ENCODE data around the gene ADGRB2.

The ADGRB2 gene

GRCh38 chr1:31745946-31746670 lies 18.0 kb downstream of the ADGRB2 start:
- H3K36me3 Mint-ChIP-seq (ENCODE audit: low read depth): no peaks in the 10 kb centered on the region
- H3K4me3 Mint-ChIP-seq: no peak overlapping the region
- peaks cover 21% of the 10 kb centered on the region for H3K27me3 Mint-ChIP-seq (ENCODE audit: low read depth)
- H3K27ac Mint-ChIP-seq: no peak overlapping the region
- peaks cover 5% of the 10 kb centered on the region for H3K4me1 Mint-ChIP-seq (ENCODE audit: low read depth)
- no peaks in the 10 kb centered on the region for H3K9me3 Mint-ChIP-seq

GRCh38 chr1:31745096-31745945 lies 18.8 kb downstream of the ADGRB2 start:
- H3K36me3 Mint-ChIP-seq (ENCODE audit: low read depth): no peaks in the 10 kb centered on the region
- no peaks in the 10 kb centered on the region for H3K9me3 Mint-ChIP-seq
- H3K27ac Mint-ChIP-seq: no peak overlapping the region
- peaks cover 17% of the 10 kb centered on the region for H3K27me3 Mint-ChIP-seq (ENCODE audit: low read depth)
- no peak overlapping the region for H3K4me3 Mint-ChIP-seq
- H3K4me1 Mint-ChIP-seq (ENCODE audit: low read depth): peaks cover 1% of the 10 kb centered on the region

- no peak overlapping the region for H3K27ac Mint-ChIP-seq
- H3K27me3 Mint-ChIP-seq (ENCODE audit: low read depth): peaks cover 16% of the 10 kb centered on the region
- no peaks in the 10 kb centered on the region for H3K36me3 Mint-ChIP-seq (ENCODE audit: low read depth)
- H3K4me1 Mint-ChIP-seq (ENCODE audit: low read depth): peaks cover 7% of the 10 kb centered on the region
- no peak overlapping the region for H3K4me3 Mint-ChIP-seq
- H3K9me3 Mint-ChIP-seq: no peaks in the 10 kb centered on the region
Observed at GRCh38 chr1:31744165-31744888, 19.8 kb downstream of the ADGRB2 start.

- peaks cover 10% of the 10 kb centered on the region for H3K27me3 Mint-ChIP-seq (ENCODE audit: low read depth)
- H3K9me3 Mint-ChIP-seq: no peaks in the 10 kb centered on the region
- H3K27ac Mint-ChIP-seq: no peak overlapping the region
Observed at GRCh38 chr1:31742462-31743212, 21.5 kb downstream of the ADGRB2 start.

GRCh38 chr1:31739346-31739745 lies 24.8 kb downstream of the ADGRB2 start:
- Mint-ChIP-seq H3K27ac (peak overlapping the region; percentile 86), H3K27me3 (ENCODE audit: low read depth) (peaks cover 5% of the 10 kb centered on the region), H3K4me1 (ENCODE audit: low read depth) (peaks cover 5% of the 10 kb centered on the region), H3K36me3 (ENCODE audit: low read depth) (no peaks in the 10 kb centered on the region), H3K4me3 (peak overlapping the region; percentile 41), H3K9me3 (no peaks in the 10 kb centered on the region)

More at GRCh38 chr1:31742462-31743212, 21.5 kb downstream of the ADGRB2 start:
- Mint-ChIP-seq H3K4me1 (ENCODE audit: low read depth) (peaks cover 7% of the 10 kb centered on the region), H3K4me3 (no peak overlapping the region), H3K36me3 (ENCODE audit: low read depth) (no peaks in the 10 kb centered on the region)

GRCh38 chr1:31736675-31737074 lies 27.5 kb downstream of the ADGRB2 start:
- Mint-ChIP-seq H3K27me3 (ENCODE audit: low read depth) (peaks cover 5% of the 10 kb centered on the region), H3K4me3 (no peak overlapping the region), H3K9me3 (no peaks in the 10 kb centered on the region), H3K36me3 (ENCODE audit: low read depth) (no peaks in the 10 kb centered on the region), H3K27ac (no peak overlapping the region), H3K4me1 (ENCODE audit: low read depth) (peaks cover 5% of the 10 kb centered on the region)

- peaks cover 5% of the 10 kb centered on the region for H3K27me3 Mint-ChIP-seq (ENCODE audit: low read depth)
- H3K27ac Mint-ChIP-seq: no peak overlapping the region
- peaks cover 5% of the 10 kb centered on the region for H3K4me1 Mint-ChIP-seq (ENCODE audit: low read depth)
- no peak overlapping the region for H3K4me3 Mint-ChIP-seq
- no peaks in the 10 kb centered on the region for H3K36me3 Mint-ChIP-seq (ENCODE audit: low read depth)
- H3K9me3 Mint-ChIP-seq: no peaks in the 10 kb centered on the region
Observed at GRCh38 chr1:31735571-31735970, 28.6 kb downstream of the ADGRB2 start.

GRCh38 chr1:31734582-31735107 lies 29.5 kb downstream of the ADGRB2 start:
- H3K27ac Mint-ChIP-seq: no peak overlapping the region

GRCh38 chr1:31733389-31734219 lies 30.5 kb downstream of the ADGRB2 start:
- H3K27me3 Mint-ChIP-seq (ENCODE audit: low read depth): no peaks in the 10 kb centered on the region
- H3K36me3 Mint-ChIP-seq (ENCODE audit: low read depth): no peaks in the 10 kb centered on the region
- H3K27ac Mint-ChIP-seq: no peak overlapping the region

More at GRCh38 chr1:31734582-31735107, 29.5 kb downstream of the ADGRB2 start:
- Mint-ChIP-seq H3K9me3 (no peaks in the 10 kb centered on the region), H3K27me3 (ENCODE audit: low read depth) (peaks cover 3% of the 10 kb centered on the region), H3K36me3 (ENCODE audit: low read depth) (no peaks in the 10 kb centered on the region), H3K4me3 (no peak overlapping the region), H3K4me1 (ENCODE audit: low read depth) (peaks cover 3% of the 10 kb centered on the region)

GRCh38 chr1:31732751-31733289 lies 31.3 kb downstream of the ADGRB2 start:
- Mint-ChIP-seq H3K27ac (no peak overlapping the region), H3K36me3 (ENCODE audit: low read depth) (no peaks in the 10 kb centered on the region), H3K4me3 (no peak overlapping the region), H3K9me3 (no peaks in the 10 kb centered on the region), H3K4me1 (ENCODE audit: low read depth) (no peaks in the 10 kb centered on the region), H3K27me3 (ENCODE audit: low read depth) (no peaks in the 10 kb centered on the region)

More at GRCh38 chr1:31733389-31734219, 30.5 kb downstream of the ADGRB2 start:
- Mint-ChIP-seq H3K4me1 (ENCODE audit: low read depth) (no peaks in the 10 kb centered on the region), H3K4me3 (no peak overlapping the region), H3K9me3 (no peaks in the 10 kb centered on the region)

GRCh38 chr1:31732343-31732742 lies 31.8 kb downstream of the ADGRB2 start:
- Mint-ChIP-seq H3K27me3 (ENCODE audit: low read depth) (no peaks in the 10 kb centered on the region), H3K36me3 (ENCODE audit: low read depth) (no peaks in the 10 kb centered on the region), H3K27ac (no peak overlapping the region), H3K4me1 (ENCODE audit: low read depth) (no peaks in the 10 kb centered on the region), H3K4me3 (no peak overlapping the region), H3K9me3 (no peaks in the 10 kb centered on the region)

GRCh38 chr1:31731049-31731565 lies 33.0 kb downstream of the ADGRB2 start:
- H3K27ac Mint-ChIP-seq: no peak overlapping the region
- H3K4me3 Mint-ChIP-seq: no peak overlapping the region
- no peaks in the 10 kb centered on the region for H3K4me1 Mint-ChIP-seq (ENCODE audit: low read depth)
- no peaks in the 10 kb centered on the region for H3K9me3 Mint-ChIP-seq
- H3K27me3 Mint-ChIP-seq (ENCODE audit: low read depth): no peaks in the 10 kb centered on the region
- no peaks in the 10 kb centered on the region for H3K36me3 Mint-ChIP-seq (ENCODE audit: low read depth)
